Measurements from ENCODE around the gene RALGPS1. TPM values are rescaled to one million over a fixed set of nuclear protein-coding genes. Genes with fewer than 3 reads are reported as not detected.

RALGPS1 gene
- total and polyA plus RNA-seq, 2 experiments from 2014 or later, result 13.1 to 22.1 TPM

- no peaks in the 10 kb centered on the region for H3K36me3 ChIP-seq (replicated peaks; ENCODE audit: insufficient read depth, low read depth)
- H3K4me2 ChIP-seq, result no peak overlapping the region
- no peaks in the 10 kb centered on the region for H4K20me1 ChIP-seq (ENCODE audit: insufficient read depth, poor library complexity, severe bottlenecking)
- TF ChIP-seq EZH2phosphoT487 (IDR thresholded peaks at IDR 0.05; ENCODE audit: low read depth, severe bottlenecking, unreplicated experiment) (no peak), EZH2 (IDR thresholded peaks at IDR 0.05; ENCODE audit: borderline replicate concordance) (no peak), CTCF (IDR thresholded peaks at IDR 0.05; ENCODE audit: poor library complexity) (no peak)
- no peaks in the 10 kb centered on the region for H3K79me2 ChIP-seq
- no peaks in the 10 kb centered on the region for H3K4me1 ChIP-seq (ENCODE audit: insufficient read depth)
- H3K27me3 ChIP-seq, result no peaks in the 10 kb centered on the region
- 84% methylated on average over 4 of the region's 4 CpGs for WGBS (ENCODE audit: low lambda C conversion rate, missing lambda C conversion rate)
- H2AFZ ChIP-seq, result no peak overlapping the region
- H3K4me3 ChIP-seq, result no peak overlapping the region
- H3K27ac ChIP-seq, result no peak overlapping the region
- H3K9me2 ChIP-seq (replicated peaks; ENCODE audit: insufficient read depth), result no peaks in the 10 kb centered on the region
- no peaks in the 10 kb centered on the region for H3K9me3 ChIP-seq (ENCODE audit: low read depth)
- no peak for DNase-seq (ENCODE audit: low spot score)
These were observed 160.3 kb downstream of the RALGPS1 start for GRCh38 chr9:127074561-127075548.

- Histone ChIP-seq H2AFZ (no peak overlapping the region), H3K36me3 (replicated peaks; ENCODE audit: insufficient read depth, low read depth) (no peaks in the 10 kb centered on the region), H3K27me3 (no peaks in the 10 kb centered on the region), H3K4me1 (ENCODE audit: insufficient read depth) (no peaks in the 10 kb centered on the region), H4K20me1 (ENCODE audit: insufficient read depth, poor library complexity, severe bottlenecking) (no peaks in the 10 kb centered on the region), H3K9me3 (ENCODE audit: low read depth) (no peaks in the 10 kb centered on the region), H3K9me2 (replicated peaks; ENCODE audit: insufficient read depth) (no peaks in the 10 kb centered on the region), H3K79me2 (no peaks in the 10 kb centered on the region), H3K4me3 (no peak overlapping the region), H3K4me2 (no peak overlapping the region), H3K27ac (no peak overlapping the region)
- TF ChIP-seq CTCF (IDR thresholded peaks at IDR 0.05; ENCODE audit: poor library complexity) (no peak), EZH2phosphoT487 (IDR thresholded peaks at IDR 0.05; ENCODE audit: low read depth, severe bottlenecking, unreplicated experiment) (no peak), EZH2 (IDR thresholded peaks at IDR 0.05; ENCODE audit: borderline replicate concordance) (no peak)
- no peak for DNase-seq (ENCODE audit: low spot score)
- WGBS (ENCODE audit: low lambda C conversion rate, missing lambda C conversion rate), result 22% methylated on average over 2 of the region's 2 CpGs
These were observed 161.2 kb downstream of the RALGPS1 start for GRCh38 chr9:127075624-127076372.

GRCh38 chr9:127076860-127077643 lies 162.5 kb downstream of the RALGPS1 start:
- Histone ChIP-seq H3K36me3 (replicated peaks; ENCODE audit: insufficient read depth, low read depth) (no peaks in the 10 kb centered on the region), H4K20me1 (ENCODE audit: insufficient read depth, poor library complexity, severe bottlenecking) (no peaks in the 10 kb centered on the region), H3K9me3 (ENCODE audit: low read depth) (no peaks in the 10 kb centered on the region), H3K4me1 (ENCODE audit: insufficient read depth) (no peaks in the 10 kb centered on the region), H3K79me2 (no peaks in the 10 kb centered on the region), H3K4me2 (no peak overlapping the region), H3K9me2 (replicated peaks; ENCODE audit: insufficient read depth) (no peaks in the 10 kb centered on the region), H3K27me3 (no peaks in the 10 kb centered on the region), H3K27ac (no peak overlapping the region), H2AFZ (no peak overlapping the region), H3K4me3 (no peak overlapping the region)
- TF ChIP-seq CTCF (IDR thresholded peaks at IDR 0.05; ENCODE audit: poor library complexity) (no peak), EZH2 (IDR thresholded peaks at IDR 0.05; ENCODE audit: borderline replicate concordance) (no peak), EZH2phosphoT487 (IDR thresholded peaks at IDR 0.05; ENCODE audit: low read depth, severe bottlenecking, unreplicated experiment) (no peak)
- no peak for DNase-seq (ENCODE audit: low spot score)
- 84% methylated on average over 5 of the region's 5 CpGs for WGBS (ENCODE audit: low lambda C conversion rate, missing lambda C conversion rate)
